ENCODE data around the gene QSOX2.

Gene QSOX2

GRCh38 chr9:136160995-136161610 is 84.5 kb downstream of the QSOX2 start:
- no peak for DNase-seq

GRCh38 chr9:136160381-136160841 is 85.2 kb downstream of the QSOX2 start:
- DNase-seq = no peak

- no peak for DNase-seq
These were observed 85.8 kb downstream of the QSOX2 start for GRCh38 chr9:136159851-136160250.

GRCh38 chr9:136157477-136158265 is 87.9 kb downstream of the QSOX2 start:
- DNase-seq = no peak

Data from activated naive CD4-positive, alpha-beta T cell treated with anti-CD3 and anti-CD28 coated beads, Interleukin-2, amount 50 U/mL, for 16 hours (primary cell).